Measurements from ENCODE around the gene ZNF385D. TPM values are rescaled to one million over a fixed set of nuclear protein-coding genes. Genes with fewer than 3 reads are reported as not detected.

Gene ZNF385D
- total RNA-seq, 1 donor from 2014 or later, result 0.10 TPM

GRCh38 chr3:21407743-21408142 is 343.3 kb downstream of the ZNF385D start:
- peaks cover 8% of the 10 kb centered on the region for H3K9me3 Mint-ChIP-seq (ENCODE audit: low read depth)
- H3K27me3 Mint-ChIP-seq, result no peaks in the 10 kb centered on the region
- no peak overlapping the region for H3K4me3 Mint-ChIP-seq (ENCODE audit: low read depth)
- DNase-seq (ENCODE audit: low spot score, unreplicated experiment), result no peak
- TF ChIP-seq, protein P1, sequence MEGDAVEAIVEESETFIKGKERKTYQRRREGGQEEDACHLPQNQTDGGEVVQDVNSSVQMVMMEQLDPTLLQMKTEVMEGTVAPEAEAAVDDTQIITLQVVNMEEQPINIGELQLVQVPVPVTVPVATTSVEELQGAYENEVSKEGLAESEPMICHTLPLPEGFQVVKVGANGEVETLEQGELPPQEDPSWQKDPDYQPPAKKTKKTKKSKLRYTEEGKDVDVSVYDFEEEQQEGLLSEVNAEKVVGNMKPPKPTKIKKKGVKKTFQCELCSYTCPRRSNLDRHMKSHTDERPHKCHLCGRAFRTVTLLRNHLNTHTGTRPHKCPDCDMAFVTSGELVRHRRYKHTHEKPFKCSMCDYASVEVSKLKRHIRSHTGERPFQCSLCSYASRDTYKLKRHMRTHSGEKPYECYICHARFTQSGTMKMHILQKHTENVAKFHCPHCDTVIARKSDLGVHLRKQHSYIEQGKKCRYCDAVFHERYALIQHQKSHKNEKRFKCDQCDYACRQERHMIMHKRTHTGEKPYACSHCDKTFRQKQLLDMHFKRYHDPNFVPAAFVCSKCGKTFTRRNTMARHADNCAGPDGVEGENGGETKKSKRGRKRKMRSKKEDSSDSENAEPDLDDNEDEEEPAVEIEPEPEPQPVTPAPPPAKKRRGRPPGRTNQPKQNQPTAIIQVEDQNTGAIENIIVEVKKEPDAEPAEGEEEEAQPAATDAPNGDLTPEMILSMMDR (IDR thresholded peaks at IDR 0.05; ENCODE audit: unreplicated experiment), result no peak
- no peaks in the 10 kb centered on the region for H3K4me1 Mint-ChIP-seq (ENCODE audit: low read depth)
- no peaks in the 10 kb centered on the region for H3K36me3 Mint-ChIP-seq (ENCODE audit: insufficient read depth)
- H3K27ac Mint-ChIP-seq, result no peak overlapping the region

- H3K27me3 Mint-ChIP-seq, result no peaks in the 10 kb centered on the region
- TF ChIP-seq, protein P1 (IDR thresholded peaks at IDR 0.05; ENCODE audit: unreplicated experiment), result no peak
- no peaks in the 10 kb centered on the region for H3K36me3 Mint-ChIP-seq (ENCODE audit: insufficient read depth)
- peaks cover 8% of the 10 kb centered on the region for H3K9me3 Mint-ChIP-seq (ENCODE audit: low read depth)
- H3K4me1 Mint-ChIP-seq (ENCODE audit: low read depth), result no peaks in the 10 kb centered on the region
- no peak overlapping the region for H3K4me3 Mint-ChIP-seq (ENCODE audit: low read depth)
- no peak overlapping the region for H3K27ac Mint-ChIP-seq
- DNase-seq (ENCODE audit: low spot score, unreplicated experiment), result no peak
Measured at GRCh38 chr3:21405671-21406667, 345.0 kb downstream of the ZNF385D start.

- H3K4me1 Mint-ChIP-seq (ENCODE audit: low read depth), result no peaks in the 10 kb centered on the region
- peaks cover 3% of the 10 kb centered on the region for H3K9me3 Mint-ChIP-seq (ENCODE audit: low read depth)
- H3K27me3 Mint-ChIP-seq, result no peaks in the 10 kb centered on the region
Measured at GRCh38 chr3:21398461-21398860, 352.5 kb downstream of the ZNF385D start.

GRCh38 chr3:21393683-21394311 is 357.2 kb downstream of the ZNF385D start:
- no peaks in the 10 kb centered on the region for H3K36me3 Mint-ChIP-seq (ENCODE audit: insufficient read depth)
- no peak overlapping the region for H3K4me3 Mint-ChIP-seq (ENCODE audit: low read depth)

More at GRCh38 chr3:21398461-21398860, 352.5 kb downstream of the ZNF385D start:
- no peak overlapping the region for H3K27ac Mint-ChIP-seq
- TF ChIP-seq, protein P1 (IDR thresholded peaks at IDR 0.05; ENCODE audit: unreplicated experiment), result no peak
- no peaks in the 10 kb centered on the region for H3K36me3 Mint-ChIP-seq (ENCODE audit: insufficient read depth)
- DNase-seq (ENCODE audit: low spot score, unreplicated experiment), result no peak
- no peak overlapping the region for H3K4me3 Mint-ChIP-seq (ENCODE audit: low read depth)

GRCh38 chr3:21392526-21392925 is 358.5 kb downstream of the ZNF385D start:
- H3K27ac Mint-ChIP-seq, result no peak overlapping the region
- H3K27me3 Mint-ChIP-seq, result no peaks in the 10 kb centered on the region
- H3K36me3 Mint-ChIP-seq (ENCODE audit: insufficient read depth), result no peaks in the 10 kb centered on the region
- TF ChIP-seq, protein P1 (IDR thresholded peaks at IDR 0.05; ENCODE audit: unreplicated experiment), result no peak
- H3K9me3 Mint-ChIP-seq (ENCODE audit: low read depth), result peaks cover 3% of the 10 kb centered on the region
- H3K4me3 Mint-ChIP-seq (ENCODE audit: low read depth), result no peak overlapping the region
- peaks cover 6% of the 10 kb centered on the region for H3K4me1 Mint-ChIP-seq (ENCODE audit: low read depth)
- no peak for DNase-seq (ENCODE audit: low spot score, unreplicated experiment)

More at GRCh38 chr3:21393683-21394311, 357.2 kb downstream of the ZNF385D start:
- H3K4me1 Mint-ChIP-seq (ENCODE audit: low read depth), result peaks cover 6% of the 10 kb centered on the region
- TF ChIP-seq, protein P1 (IDR thresholded peaks at IDR 0.05; ENCODE audit: unreplicated experiment), result no peak
- H3K9me3 Mint-ChIP-seq (ENCODE audit: low read depth), result no peaks in the 10 kb centered on the region
- no peak overlapping the region for H3K27ac Mint-ChIP-seq
- no peaks in the 10 kb centered on the region for H3K27me3 Mint-ChIP-seq
- DNase-seq (ENCODE audit: low spot score, unreplicated experiment), result no peak

All from progenitor cell of endocrine pancreas (in vitro differentiated cells).